HG02763 (cell line): ENCODE results near the gene PRSS27.

ENCODE experiments used
- ATAC-seq: cut with Tn5 transposase; IDR thresholded peaks from one replicate; pipeline ENCODE4 v1.9.1; 2021; ENCODE audit warnings: mild to moderate bottlenecking, moderate library complexity; ENCODE audit not compliant: unreplicated experiment

PRSS27 gene

GRCh38 chr16:2710711-2711231, 9.3 kb downstream of the PRSS27 start:
- ATAC-seq, result no peak

GRCh38 chr16:2710021-2710710, 9.9 kb downstream of the PRSS27 start:
- no peak for ATAC-seq

- ATAC-seq, result no peak
These were observed 10.4 kb downstream of the PRSS27 start for GRCh38 chr16:2709588-2709984.

- ATAC-seq, result no peak
These were observed 11.0 kb downstream of the PRSS27 start for GRCh38 chr16:2708955-2709587.

- no peak for ATAC-seq
These were observed 11.8 kb downstream of the PRSS27 start for GRCh38 chr16:2708290-2708639.

GRCh38 chr16:2707368-2708289, 12.4 kb downstream of the PRSS27 start:
- no peak for ATAC-seq

- no peak for ATAC-seq
These were observed 13.3 kb downstream of the PRSS27 start for GRCh38 chr16:2706611-2707311.

GRCh38 chr16:2706085-2706484, 13.9 kb downstream of the PRSS27 start:
- ATAC-seq, result no peak

GRCh38 chr16:2705351-2705750, 14.7 kb downstream of the PRSS27 start:
- ATAC-seq, result no peak

GRCh38 chr16:2704983-2705275, 15.1 kb downstream of the PRSS27 start:
- no peak for ATAC-seq

- no peak for ATAC-seq
These were observed 15.7 kb downstream of the PRSS27 start for GRCh38 chr16:2704166-2704982.

GRCh38 chr16:2702871-2703745, 16.9 kb downstream of the PRSS27 start:
- no peak for ATAC-seq

- ATAC-seq, result no peak
These were observed 17.6 kb downstream of the PRSS27 start for GRCh38 chr16:2702438-2702825.

GRCh38 chr16:2701713-2702437, 18.1 kb downstream of the PRSS27 start:
- ATAC-seq, result no peak

- no peak for ATAC-seq
These were observed 18.8 kb downstream of the PRSS27 start for GRCh38 chr16:2701272-2701671.

GRCh38 chr16:2700786-2701185, 19.2 kb downstream of the PRSS27 start:
- no peak for ATAC-seq

GRCh38 chr16:2699791-2700600, 20.0 kb downstream of the PRSS27 start:
- no peak for ATAC-seq
